H7 (cell line): ENCODE results near the gene GALNT11. TPM values are rescaled to one million over a fixed set of nuclear protein-coding genes. Genes with fewer than 3 reads are reported as not detected.

Experiments
- DNase-seq: peaks from one replicate; pipeline ENCODE4 v3.0.0; 2012
- H3K27me3 ChIP-seq: 2 replicates; pipeline ENCODE4 v1.6.0; 2011; ENCODE audit warnings: mild to moderate bottlenecking, low read length; ENCODE audit not compliant: control insufficient read depth, insufficient read depth
- H3K36me3 ChIP-seq: replicated peaks from 2 replicates; pipeline ENCODE4 v1.5.1; 2011; ENCODE audit warnings: low read length; ENCODE audit not compliant: control insufficient read depth, insufficient read depth
- H3K4me3 ChIP-seq: 2 replicates; pipeline ENCODE4 v1.5.1; 2011; ENCODE audit warnings: low read depth, mild to moderate bottlenecking, control low read depth, low read length, moderate library complexity; ENCODE audit not compliant: insufficient read depth
- total RNA-seq: library from RNA; depleted of rRNA; stranded (reverse); fragments of >200 nt; shearing (Covaris generic); gene quantifications from 2 replicates; pipeline ENCODE4 v1.2.3, GENCODE V29; 2014; rRNA removed

GALNT11 gene
- total RNA-seq, 1 experiment from 2014 or later = 29.6 TPM

DNA sequence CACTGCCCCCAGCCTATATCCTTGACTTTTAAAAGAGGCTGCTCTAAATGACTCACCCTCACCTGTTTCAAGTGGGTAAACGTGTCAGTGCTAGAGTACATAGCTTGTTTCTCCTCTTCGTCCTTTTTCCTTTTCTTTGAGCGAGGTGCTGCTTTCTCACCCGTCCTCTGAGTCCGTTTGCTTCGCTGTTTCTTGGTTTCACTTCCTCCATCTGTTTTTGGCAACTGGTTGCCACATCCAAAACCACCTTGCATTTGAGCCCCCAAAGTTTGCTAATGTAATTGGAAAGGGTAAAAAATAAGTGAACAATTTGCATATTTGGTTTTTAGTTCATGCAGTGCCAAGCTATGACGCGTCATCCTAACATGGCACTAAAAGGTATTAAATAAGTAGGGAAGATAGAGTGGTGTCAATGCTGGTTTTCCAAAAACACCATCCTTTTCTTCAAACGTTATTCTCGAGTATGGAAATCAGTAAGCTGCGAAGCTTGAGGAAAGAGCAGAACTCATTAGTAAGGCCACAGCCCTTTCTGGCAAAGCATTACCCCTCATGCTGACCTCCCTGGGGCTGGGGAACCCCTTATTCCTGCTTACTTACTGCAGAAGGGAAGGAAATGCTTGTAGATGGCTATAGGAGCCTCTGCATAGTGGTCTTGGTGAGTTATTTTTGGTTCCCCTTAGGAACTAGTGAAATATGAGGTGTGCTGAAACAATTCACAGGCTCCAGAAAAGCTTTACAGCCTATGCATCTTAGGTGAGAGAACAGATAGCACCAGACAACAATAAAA lies 133.5 kb downstream of the GALNT11 start:
- Histone ChIP-seq H3K27me3 (no peaks in the 10 kb centered on the region), H3K36me3 (peaks cover 14% of the 10 kb centered on the region), H3K4me3 (no peak overlapping the region)
- no peak for DNase-seq

DNA sequence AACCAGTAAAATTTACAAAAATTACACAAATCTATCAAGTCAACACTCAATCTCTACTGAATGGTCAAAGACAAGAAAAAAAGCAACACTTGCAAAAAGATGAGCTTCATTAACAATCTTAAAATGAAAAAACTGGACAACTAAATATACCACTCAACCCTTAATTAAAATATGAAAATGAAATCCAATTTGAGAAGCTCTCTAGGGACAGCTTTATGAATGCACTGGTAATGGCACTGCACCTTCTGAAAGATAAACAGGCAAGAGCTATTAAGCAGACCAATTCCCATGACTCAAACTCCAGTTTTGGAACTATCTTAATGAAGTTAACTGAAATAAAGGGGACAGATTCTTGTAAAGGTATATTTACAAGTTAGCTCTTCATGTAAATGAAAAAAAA lies 135.7 kb downstream of the GALNT11 start:
- H3K4me3 ChIP-seq = no peak overlapping the region
- peaks cover 11% of the 10 kb centered on the region for H3K36me3 ChIP-seq
- H3K27me3 ChIP-seq = no peaks in the 10 kb centered on the region
- DNase-seq = no peak

DNA sequence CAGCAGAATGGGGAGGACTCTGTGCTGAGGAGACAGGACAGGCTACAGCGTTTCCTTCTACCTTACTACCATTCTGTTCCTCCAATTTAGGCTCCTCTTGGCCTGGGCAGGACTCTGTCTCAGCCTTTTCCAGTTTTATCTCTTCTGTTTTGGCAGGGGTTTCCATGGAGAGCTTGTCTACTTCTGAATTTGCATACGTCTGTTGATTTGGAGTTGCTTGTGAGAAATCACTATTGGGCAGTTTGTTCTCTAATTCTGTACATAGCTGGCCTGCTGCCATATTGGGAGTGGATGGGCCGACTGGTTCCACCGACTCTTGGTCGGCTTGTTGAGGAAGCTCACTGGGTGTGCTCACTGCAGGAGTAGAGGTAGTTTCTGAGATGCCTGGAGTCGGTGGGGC lies 136.8 kb downstream of the GALNT11 start:
- no peaks in the 10 kb centered on the region for H3K27me3 ChIP-seq
- no peak for DNase-seq
- peaks cover 15% of the 10 kb centered on the region for H3K36me3 ChIP-seq
- H3K4me3 ChIP-seq = no peak overlapping the region

Other genes starting within 250 kb of the GALNT11 start
- gene PRKAG2, start 148.6 kb upstream of the GALNT11 start, total RNA-seq = 5.8 and 6.0 TPM in 2 replicates
- not detected in 2 replicates for gene GALNTL5, start 69.2 kb upstream of the GALNT11 start, total RNA-seq